WTC11 (cell line): ENCODE results near the gene TMEM79. TPM values are rescaled to one million over a fixed set of nuclear protein-coding genes. Genes with fewer than 3 reads are reported as not detected.

ENCODE experiments used
- ATAC-seq: fragments of 200-7000 bp; cut with Tn5 transposase; 2 replicates; pipeline ENCODE4 v1.10.0; 2021; ENCODE audit warnings: mild to moderate bottlenecking, moderate library complexity
- CTCF ChIA-PET: fragments of 300-600 bp; sonication (Branson Sonifier 250); formaldehyde crosslinking; loops from one replicate; lab custom pipeline; 2021; ENCODE audit warnings: antibody characterized with exemption; lab: Charles Lee
- POLR2A ChIA-PET: fragments of 350-600 bp; sonication (Branson Sonifier 250); formaldehyde crosslinking; loops from one replicate; lab custom pipeline; 2021; ENCODE audit warnings: antibody characterized with exemption; lab: Charles Lee
- DNase-seq: peaks from one replicate; pipeline ENCODE4 v3.0.0; 2021; ENCODE audit warnings: low spot score
- H3K27ac Mint-ChIP-seq: 2 replicates; pipeline ENCODE4 v1.8.0; 2021; ENCODE audit warnings: mixed read lengths
- H3K27me3 Mint-ChIP-seq: 2 replicates; pipeline ENCODE4 v1.8.0; 2021; ENCODE audit warnings: low read depth, mild to moderate bottlenecking, moderate library complexity, mixed read lengths
- H3K36me3 Mint-ChIP-seq: 2 replicates; pipeline ENCODE4 v1.8.0; 2021; ENCODE audit warnings: mixed read lengths
- H3K4me1 Mint-ChIP-seq: 2 replicates; pipeline ENCODE4 v1.8.0; 2022; ENCODE audit warnings: mixed read lengths
- H3K4me3 Mint-ChIP-seq: 2 replicates; pipeline ENCODE4 v1.8.0; 2021; ENCODE audit warnings: mild to moderate bottlenecking, moderate library complexity, mixed read lengths
- H3K9me3 Mint-ChIP-seq: 2 replicates; pipeline ENCODE4 v1.8.0; 2021; ENCODE audit warnings: mixed read lengths
- ATF2 ChIP-seq: sonication (generic); formaldehyde crosslinking; IDR thresholded peaks from 2 replicates; pipeline ENCODE4 v1.8.1; 2022; ENCODE audit warnings: low read depth, missing genetic modification reagents, borderline replicate concordance
- CDX4 ChIP-seq: fragments of 250-450 bp; sonication (Bioruptor Pico); IDR thresholded peaks from 2 replicates; pipeline ENCODE4 v1.9.0; 2021; ENCODE audit warnings: moderate library complexity, mild to moderate bottlenecking, inconsistent platforms, borderline replicate concordance
- CREM ChIP-seq: sonication (generic); formaldehyde crosslinking; IDR thresholded peaks from 2 replicates; pipeline ENCODE4 v1.8.1; 2022; ENCODE audit warnings: mild to moderate bottlenecking, missing genetic modification reagents, moderate library complexity
- E2F1 ChIP-seq: sonication (generic); formaldehyde crosslinking; IDR thresholded peaks from 2 replicates; pipeline ENCODE4 v1.8.0; 2022; ENCODE audit warnings: mild to moderate bottlenecking, missing genetic modification reagents
- E2F4 ChIP-seq: sonication (generic); formaldehyde crosslinking; IDR thresholded peaks from 2 replicates; pipeline ENCODE4 v1.8.1; 2022; ENCODE audit warnings: low read depth, mild to moderate bottlenecking, moderate library complexity, missing genetic modification reagents, borderline replicate concordance
- EMX1 ChIP-seq: fragments of 250-450 bp; sonication (Bioruptor Pico); IDR thresholded peaks from 2 replicates; pipeline ENCODE4 v1.8.0; 2021; ENCODE audit warnings: mild to moderate bottlenecking
- FOXP1 ChIP-seq: sonication (generic); formaldehyde crosslinking; IDR thresholded peaks from 2 replicates; pipeline ENCODE4 v1.8.0; 2022; ENCODE audit warnings: missing genetic modification reagents, mild to moderate bottlenecking, moderate library complexity, borderline replicate concordance
- IRF1 ChIP-seq: sonication (generic); formaldehyde crosslinking; IDR thresholded peaks from 2 replicates; pipeline ENCODE4 v1.8.0; 2023; ENCODE audit warnings: missing genetic modification reagents
- JAZF1 ChIP-seq: fragments of 250-450 bp; sonication (Bioruptor Pico); IDR thresholded peaks from 2 replicates; pipeline ENCODE4 v1.9.0; 2021; ENCODE audit warnings: moderate library complexity, mild to moderate bottlenecking, inconsistent platforms
- MYBL2 ChIP-seq: sonication (generic); formaldehyde crosslinking; IDR thresholded peaks from 2 replicates; pipeline ENCODE4 v1.8.1; 2023; ENCODE audit warnings: mild to moderate bottlenecking, moderate library complexity, missing genetic modification reagents
- RELA ChIP-seq: sonication (generic); formaldehyde crosslinking; IDR thresholded peaks from 2 replicates; pipeline ENCODE4 v1.8.1; 2022; ENCODE audit warnings: missing genetic modification reagents, mild to moderate bottlenecking, borderline replicate concordance
- SMAD3 ChIP-seq: sonication (generic); formaldehyde crosslinking; IDR thresholded peaks from 2 replicates; pipeline ENCODE4 v1.8.0; 2022; ENCODE audit warnings: missing genetic modification reagents, mild to moderate bottlenecking, borderline replicate concordance
- USF1 ChIP-seq: sonication (generic); formaldehyde crosslinking; IDR thresholded peaks from 2 replicates; pipeline ENCODE4 v1.8.0; 2022; ENCODE audit warnings: mild to moderate bottlenecking, missing genetic modification reagents
- ZNF121 ChIP-seq: sonication (generic); formaldehyde crosslinking; IDR thresholded peaks from 2 replicates; pipeline ENCODE4 v1.8.0; 2023; ENCODE audit warnings: missing genetic modification reagents
- ZNF138 ChIP-seq: sonication (generic); formaldehyde crosslinking; conservative IDR thresholded peaks from 2 replicates; pipeline ENCODE4 v1.8.1; 2022; ENCODE audit warnings: mild to moderate bottlenecking, moderate library complexity, missing genetic modification reagents
- ZNF317 ChIP-seq: sonication (generic); formaldehyde crosslinking; IDR thresholded peaks from 2 replicates; pipeline ENCODE4 v1.8.1; 2023; ENCODE audit warnings: low read depth, mild to moderate bottlenecking, moderate library complexity, missing genetic modification reagents, borderline replicate concordance
- ZNF396 ChIP-seq: fragments of 250-450 bp; sonication (Bioruptor Pico); IDR thresholded peaks from 2 replicates; pipeline ENCODE4 v1.8.0; 2021; ENCODE audit warnings: mild to moderate bottlenecking, moderate library complexity, borderline replicate concordance
- ZNF512 ChIP-seq: sonication (generic); formaldehyde crosslinking; IDR thresholded peaks from 2 replicates; pipeline ENCODE4 v1.8.1; 2022; ENCODE audit warnings: missing genetic modification reagents, borderline replicate concordance
- total RNA-seq: library from RNA; stranded (reverse); gene quantifications from 3 replicates; pipeline ENCODE4 v1.2.3, GENCODE V29; 2021

Gene TMEM79
- total RNA-seq, 1 experiment from 2014 or later: 2.2 TPM

- no peak for TF ChIP-seq RELA (CRISPR knock-in tag)
- no peak for TF ChIP-seq E2F4
Observed at GRCh38 chr1:156236164-156236563, 48.0 kb upstream of the TMEM79 start (continued).

GRCh38 chr1:156238248-156238647 lies 45.9 kb upstream of the TMEM79 start:
- no peak for ATAC-seq
- Mint-ChIP-seq H3K27me3 (no peaks in the 10 kb centered on the region), H3K9me3 (no peaks in the 10 kb centered on the region), H3K36me3 (peaks cover 41% of the 10 kb centered on the region), H3K27ac (no peak overlapping the region), H3K4me1 (no peaks in the 10 kb centered on the region), H3K4me3 (no peak overlapping the region)
- no peak for DNase-seq
- CTCF ChIA-PET: interaction anchor here (1.2 to 1.6 kb wide), 3 partner anchors 13 to 97 kb away, joined by 3 to 9 read pairs (median 5); no protein-coding TSS in a partner anchor
- TF ChIP-seq ZNF121 (CRISPR knock-in tag): no peak
- TF ChIP-seq CREM: no peak
- TF ChIP-seq ZNF138 (CRISPR knock-in tag): no peak
- no peak for TF ChIP-seq SMAD3 (CRISPR knock-in tag)
- TF ChIP-seq IRF1: no peak
- no peak for TF ChIP-seq MYBL2
- TF ChIP-seq ATF2 (CRISPR knock-in tag): no peak
- no peak for TF ChIP-seq ZNF317 (CRISPR knock-in tag)
- no peak for TF ChIP-seq JAZF1
- no peak for TF ChIP-seq CDX4 (CRISPR knock-in tag)
- TF ChIP-seq E2F1 (CRISPR knock-in tag): no peak
- TF ChIP-seq FOXP1 (CRISPR knock-in tag): no peak
- TF ChIP-seq EMX1: no peak
- no peak for TF ChIP-seq ZNF396 (CRISPR knock-in tag)
- TF ChIP-seq USF1 (CRISPR knock-in tag): no peak
- TF ChIP-seq ZNF512 (CRISPR knock-in tag): no peak
- POLR2A ChIA-PET: no interaction called here
